GM12878 (cell line): ENCODE data around the gene MYLIP. TPM values are rescaled to one million over a fixed set of nuclear protein-coding genes. Genes with fewer than 3 reads are reported as not detected.
A peak's percentile ranks its signal among the peaks of the same experiment; 100 is the strongest.

ENCODE experiments used
- ATAC-seq: fragments of 200-7000 bp; cut with Tn5 transposase; 3 replicates; pipeline ENCODE4 v1.9.1; 2020; ENCODE audit warnings: mild to moderate bottlenecking, moderate library complexity
- BruUV-seq: library from RNA; stranded (reverse); fragments of 400-500 nt; replicated peaks from 2 replicates; lab custom pipeline; 2021; lab: Mats Ljungman, UMichigan
- CTCF ChIA-PET: fragments of 300-600 bp; sonication (Branson Sonifier 250); formaldehyde crosslinking; extraction: SDS; loops from one replicate; lab custom pipeline; 2021; ENCODE audit warnings: inconsistent platforms; lab: Yijun Ruan, JAX
- POLR2A ChIA-PET: fragments of 350-600 bp; formaldehyde crosslinking; extraction: SDS; loops from one replicate; lab custom pipeline; 2021; ENCODE audit warnings: inconsistent platforms; lab: Charles Lee
- RAD21 ChIA-PET: fragments of 300-600 bp; sonication (Branson Sonifier 250); formaldehyde crosslinking; loops from one replicate; lab custom pipeline; 2023; ENCODE audit warnings: antibody characterized with exemption; ENCODE audit not compliant: unreplicated experiment; lab: Charles Lee
- SMC1A ChIA-PET: fragments of 300-600 bp; sonication (Branson Sonifier 250); formaldehyde crosslinking; loops from one replicate; lab custom pipeline; 2023; ENCODE audit not compliant: unreplicated experiment, uncharacterized antibody; lab: Charles Lee
- DNase-seq: peaks from one replicate; pipeline ENCODE4 v3.0.0-alpha.2; 2011; ENCODE audit warnings: low read depth, low spot score
- FAIRE-seq: peaks from 3 replicates; lab custom pipeline; 2011; peaks lifted over from hg19 to GRCh38; lab: Jason Lieb, UNC
- H2AFZ ChIP-seq: 2 replicates; pipeline ENCODE4 v1.6.0; 2011; ENCODE audit warnings: low read depth, low read length, control low read depth; ENCODE audit not compliant: control insufficient read depth
- H3K27ac ChIP-seq: 2 replicates; pipeline ENCODE4 v1.5.1; 2011; ENCODE audit warnings: control low read depth; ENCODE audit not compliant: control insufficient read depth, insufficient read depth
- H3K27me3 ChIP-seq, 2 experiments: replicated peaks in 1 of 2; 2 replicates each; pipeline versions ENCODE4 v1.6.0 to v1.6.1; 2011; ENCODE audit warnings: low read length in 1 of 2; ENCODE audit not compliant: control insufficient read depth in 2 of 2, insufficient read depth in 2 of 2
- H3K36me3 ChIP-seq, 2 experiments: 2 replicates each; pipeline ENCODE4 v1.5.1; 2011; ENCODE audit warnings: low read length in 1 of 2; ENCODE audit not compliant: control insufficient read depth in 2 of 2, insufficient read depth in 2 of 2
- H3K4me1 ChIP-seq: 2 replicates; pipeline ENCODE4 v1.6.1; 2011; ENCODE audit warnings: mild to moderate bottlenecking, low read length, moderate library complexity, mixed read lengths; ENCODE audit not compliant: control insufficient read depth, insufficient read depth
- H3K4me2 ChIP-seq: 2 replicates; pipeline ENCODE4 v1.6.0; 2011; ENCODE audit warnings: control low read depth; ENCODE audit not compliant: control insufficient read depth, insufficient read depth
- H3K4me3 ChIP-seq: fragments of 200-600 bp; sonication (generic); 2 replicates; pipeline ENCODE4 v1.5.1; 2016
- H3K79me2 ChIP-seq: 2 replicates; pipeline ENCODE4 v1.6.0; 2011; ENCODE audit warnings: low read length; ENCODE audit not compliant: control insufficient read depth, insufficient read depth
- H3K9ac ChIP-seq: 2 replicates; pipeline ENCODE4 v1.8.0; 2011; ENCODE audit warnings: low read length, control low read depth, mixed read lengths; ENCODE audit not compliant: control insufficient read depth, insufficient read depth
- H3K9me3 ChIP-seq: replicated peaks from 3 replicates; pipeline ENCODE4 v1.5.1; 2011; ENCODE audit warnings: mild to moderate bottlenecking, low read length; ENCODE audit not compliant: control insufficient read depth, insufficient read depth
- H4K20me1 ChIP-seq: 2 replicates; pipeline ENCODE4 v1.6.0; 2011; ENCODE audit not compliant: control insufficient read depth, insufficient read depth
- DPF2 ChIP-seq: fragments of 450-650 bp; IDR thresholded peaks from 2 replicates; pipeline ENCODE4 v1.6.1; 2017; ENCODE audit warnings: mild to moderate bottlenecking
- IKZF2 ChIP-seq, 2 experiments: fragments of 450-650 bp; IDR thresholded peaks; 2 replicates each; pipeline ENCODE4 v1.6.1; 2017; ENCODE audit warnings: mild to moderate bottlenecking in 2 of 2, moderate library complexity in 2 of 2
- IRF4 ChIP-seq: IDR thresholded peaks from 2 replicates; pipeline ENCODE4 v1.6.1; 2011; ENCODE audit warnings: low read depth, low read length
- JUNB ChIP-seq: IDR thresholded peaks from 2 replicates; pipeline ENCODE4 v1.6.1; 2016; ENCODE audit warnings: antibody characterized with exemption, mild to moderate bottlenecking
- NRF1 ChIP-seq: conservative IDR thresholded peaks from 2 replicates; pipeline ENCODE4 v1.6.1; 2011; ENCODE audit warnings: mild to moderate bottlenecking, low read depth, low read length, improper control_type of control experiment
- RUNX3 ChIP-seq: IDR thresholded peaks from 2 replicates; pipeline ENCODE4 v1.6.1; 2012; ENCODE audit warnings: low read length, inconsistent platforms
- SMAD1 ChIP-seq: fragments of 450-650 bp; IDR thresholded peaks from 2 replicates; pipeline ENCODE4 v1.6.1; 2018; ENCODE audit warnings: mild to moderate bottlenecking, low read depth; ENCODE audit not compliant: partially characterized antibody
- SPI1 ChIP-seq: IDR thresholded peaks from 2 replicates; pipeline ENCODE4 v1.6.1; 2011; ENCODE audit warnings: low read depth, mild to moderate bottlenecking, low read length, moderate library complexity, borderline replicate concordance; ENCODE audit not compliant: insufficient read depth
- SUZ12 ChIP-seq: fragments of 200-600 bp; sonication (generic); IDR thresholded peaks from one replicate; pipeline ENCODE4 v1.6.1; 2018; ENCODE audit warnings: antibody characterized with exemption, mild to moderate bottlenecking; ENCODE audit not compliant: unreplicated experiment
- ZNF24 ChIP-seq: fragments of 450-650 bp; IDR thresholded peaks from 2 replicates; pipeline ENCODE4 v1.6.1; 2017; ENCODE audit warnings: antibody characterized with exemption, mild to moderate bottlenecking
- ZNF622 ChIP-seq: fragments of 450-650 bp; IDR thresholded peaks from 2 replicates; pipeline ENCODE4 v1.6.1; 2017; ENCODE audit warnings: mild to moderate bottlenecking, inconsistent platforms
- WGBS: methylation state at CpG from one replicate; pipeline ENCODE4 v1.1.6; 2016; ENCODE audit warnings: low lambda C conversion rate; ENCODE audit not compliant: insufficient replicate concordance, insufficient coverage; ENCODE audit errors: missing lambda C conversion rate; 5-methylcytosine and 5-hydroxymethylcytosine counted together
- in situ Hi-C: fragments of 300-500 bp; cut with MboI; formaldehyde crosslinking; loops from 9 replicates; pipeline ENCODE4 v1.14.3; 2018; ENCODE audit warnings: mixed read lengths
- intact Hi-C: fragments of 100-400 bp; cut with micrococcal nuclease; formaldehyde crosslinking; loops from one replicate; pipeline ENCODE4 v1.14.2; 2022; ENCODE audit not compliant: unreplicated experiment
- polyA plus RNA-seq, 11 experiments: library from polyadenylated mRNA; depleted of rRNA in 4 of 11; unstranded in 6 of 11; stranded (reverse) in 5 of 11; fragments of >200 nt; fragmentation: Nextera tagmentation in 4 of 11; fragmentation: Illumina TruSeq in 1 of 11; extraction: Ambion mirVana in 4 of 11; extraction: Trizol in 1 of 11; gene quantifications; 1 replicate in 1 of 11; 2 replicates in 10 of 11; pipeline versions ENCODE4 v1.2.1 to v1.2.3, GENCODE V29; 2011 to 2016; ENCODE audit warnings: inconsistent platforms in 2 of 11, missing spikeins in 2 of 11, low read depth in 1 of 11
- total RNA-seq, 4 experiments: library from RNA; depleted of rRNA in 3 of 4; stranded (reverse); fragments of >200 nt in 3 of 4; fragmentation: Illumina TruSeq in 1 of 4; extraction: Trizol in 1 of 4; gene quantifications; 2 replicates each; pipeline versions ENCODE4 v1.2.1 to v1.2.3, GENCODE V29; 2013 to 2021
- TF ChIP-seq, protein P1 (sequence below): fragments of 450-650 bp; conservative IDR thresholded peaks from 2 replicates; pipeline ENCODE4 v1.6.1; 2017; ENCODE audit warnings: mild to moderate bottlenecking, moderate library complexity
- TF ChIP-seq, protein P2 (sequence below): IDR thresholded peaks from 2 replicates; pipeline ENCODE4 v1.6.1; 2011; ENCODE audit warnings: mild to moderate bottlenecking, low read depth, low read length, moderate library complexity; ENCODE audit not compliant: insufficient replicate concordance
- TF ChIP-seq, protein P3 (sequence below): fragments of 450-650 bp; IDR thresholded peaks from 2 replicates; pipeline ENCODE4 v1.6.1; 2017; ENCODE audit warnings: low read depth, mild to moderate bottlenecking, moderate library complexity
- TF ChIP-seq, protein P4 (sequence below): fragments of 150-350 bp; IDR thresholded peaks from 2 replicates; pipeline ENCODE4 v1.6.1; 2014; ENCODE audit warnings: mild to moderate bottlenecking, low read depth, low read length

The MYLIP gene
- total and polyA plus RNA-seq, 10 of the 15 experiments (the other 5 are each of a cell fraction or from before 2014, with no cell fraction given) = 5.3 to 123 (median 12.5) TPM

DNA sequence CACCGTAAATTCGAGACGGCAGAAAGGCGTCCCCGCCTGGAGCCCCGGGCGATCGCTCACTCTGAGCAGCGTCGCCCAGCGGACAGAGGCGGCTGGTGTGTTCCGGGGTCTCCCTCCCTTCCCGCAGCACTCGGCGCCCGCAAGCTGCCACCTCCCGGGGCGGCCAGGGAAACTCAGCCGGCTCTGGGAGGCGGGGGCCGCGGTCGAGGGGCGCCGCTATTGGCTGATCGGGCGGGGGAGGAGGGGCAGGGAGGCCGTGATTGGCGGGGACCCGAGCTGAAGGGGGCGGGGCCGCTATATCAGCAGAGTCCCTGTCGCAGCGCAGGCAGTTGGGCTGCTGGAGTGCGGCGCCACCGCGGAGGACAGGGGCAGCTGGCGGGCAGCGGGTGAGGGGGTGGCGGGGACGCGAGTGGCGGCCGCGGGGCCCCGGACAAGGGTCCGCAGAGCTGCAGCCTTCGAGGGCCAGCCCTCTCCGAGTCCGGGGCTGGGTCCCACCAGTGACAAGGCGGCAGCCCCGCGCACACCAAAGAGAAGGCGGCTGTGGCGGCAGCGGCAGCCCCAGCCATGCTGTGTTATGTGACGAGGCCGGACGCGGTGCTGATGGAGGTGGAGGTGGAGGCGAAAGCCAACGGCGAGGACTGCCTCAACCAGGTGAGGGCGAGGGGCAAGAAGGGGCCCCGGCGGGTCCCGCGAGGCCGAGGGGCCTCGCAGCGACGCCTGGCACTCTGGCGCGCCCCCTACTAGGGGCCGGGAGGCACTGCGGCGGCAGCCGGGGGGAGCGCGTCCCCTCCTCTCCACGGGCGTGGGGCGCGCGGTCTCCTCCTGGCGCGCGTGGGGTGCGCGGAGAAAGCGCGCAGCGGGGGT, at the start of gene MYLIP (continued):
- TF ChIP-seq, protein P1, sequence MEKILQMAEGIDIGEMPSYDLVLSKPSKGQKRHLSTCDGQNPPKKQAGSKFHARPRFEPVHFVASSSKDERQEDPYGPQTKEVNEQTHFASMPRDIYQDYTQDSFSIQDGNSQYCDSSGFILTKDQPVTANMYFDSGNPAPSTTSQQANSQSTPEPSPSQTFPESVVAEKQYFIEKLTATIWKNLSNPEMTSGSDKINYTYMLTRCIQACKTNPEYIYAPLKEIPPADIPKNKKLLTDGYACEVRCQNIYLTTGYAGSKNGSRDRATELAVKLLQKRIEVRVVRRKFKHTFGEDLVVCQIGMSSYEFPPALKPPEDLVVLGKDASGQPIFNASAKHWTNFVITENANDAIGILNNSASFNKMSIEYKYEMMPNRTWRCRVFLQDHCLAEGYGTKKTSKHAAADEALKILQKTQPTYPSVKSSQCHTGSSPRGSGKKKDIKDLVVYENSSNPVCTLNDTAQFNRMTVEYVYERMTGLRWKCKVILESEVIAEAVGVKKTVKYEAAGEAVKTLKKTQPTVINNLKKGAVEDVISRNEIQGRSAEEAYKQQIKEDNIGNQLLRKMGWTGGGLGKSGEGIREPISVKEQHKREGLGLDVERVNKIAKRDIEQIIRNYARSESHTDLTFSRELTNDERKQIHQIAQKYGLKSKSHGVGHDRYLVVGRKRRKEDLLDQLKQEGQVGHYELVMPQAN = peak; percentile 88
- no peak for TF ChIP-seq ZNF622
- peak; percentile 83 to 86 for TF ChIP-seq IKZF2 (IDR thresholded peaks at IDR 0.05)
- no peak for TF ChIP-seq IRF4
- TF ChIP-seq SUZ12 = no peak

DNA sequence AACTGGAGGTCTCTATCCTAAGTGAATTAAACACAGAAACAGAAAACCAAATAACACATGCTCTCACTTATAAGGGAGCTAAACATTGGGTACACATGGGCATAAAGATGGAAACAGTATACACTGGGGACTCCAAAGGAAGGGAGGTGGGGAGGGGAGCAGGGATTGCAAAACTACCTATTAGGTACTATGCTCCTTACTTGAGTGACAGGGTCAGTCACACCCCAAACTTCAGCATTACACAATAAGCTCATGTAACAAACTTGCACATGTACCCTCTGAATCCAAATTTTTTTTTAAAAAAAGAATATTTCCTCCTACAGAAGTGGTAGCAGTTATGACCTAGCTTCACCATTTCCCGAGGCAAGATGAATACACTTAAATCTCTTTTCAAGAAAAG, 49.5 kb upstream of the MYLIP start:
- Histone ChIP-seq H3K27ac (no peak overlapping the region), H2AFZ (no peak overlapping the region), H3K27me3 (no peaks in the 10 kb centered on the region), H3K4me1 (peaks cover 12% of the 10 kb centered on the region), H3K9me3 (no peaks in the 10 kb centered on the region), H3K9ac (no peak overlapping the region), H3K79me2 (no peaks in the 10 kb centered on the region), H3K36me3 (no peaks in the 10 kb centered on the region), H4K20me1 (no peaks in the 10 kb centered on the region), H3K4me2 (no peak overlapping the region), H3K4me3 (no peak overlapping the region)
- no TSS peak for BruUV-seq
- POLR2A ChIA-PET = interaction anchor here (0.6 to 2.1 kb wide), 4 partner anchors 8 to 118 kb away, joined by 3 to 6 read pairs (median 4); no protein-coding TSS in a partner anchor
- intact Hi-C loops (no loop called here), in situ Hi-C loops (no loop called here)
- CTCF ChIA-PET = interaction anchor here (0.6 kb wide), 1 partner anchor 51 kb away, joined by 3 read pairs; no protein-coding TSS in a partner anchor
- SMC1A ChIA-PET = interaction anchor here (0.7 to 2.2 kb wide), 8 partner anchors 8 to 303 kb away, joined by 3 to 14 read pairs (median 7); no protein-coding TSS in a partner anchor
- ATAC-seq = no peak
- 44% methylated on average over 1 of the region's 1 CpG for WGBS
- no peak for DNase-seq
- no peak for FAIRE-seq
- RAD21 ChIA-PET = interaction anchor here (1.1 kb wide), 1 partner anchor 40 kb away, joined by 3 read pairs; no protein-coding TSS in a partner anchor
- no peak for TF ChIP-seq JUNB
- no peak for TF ChIP-seq SPI1
- no peak for TF ChIP-seq ZNF24
- TF ChIP-seq DPF2 = no peak
- no peak for TF ChIP-seq SMAD1
- TF ChIP-seq RUNX3 = no peak
- TF ChIP-seq, protein P2, sequence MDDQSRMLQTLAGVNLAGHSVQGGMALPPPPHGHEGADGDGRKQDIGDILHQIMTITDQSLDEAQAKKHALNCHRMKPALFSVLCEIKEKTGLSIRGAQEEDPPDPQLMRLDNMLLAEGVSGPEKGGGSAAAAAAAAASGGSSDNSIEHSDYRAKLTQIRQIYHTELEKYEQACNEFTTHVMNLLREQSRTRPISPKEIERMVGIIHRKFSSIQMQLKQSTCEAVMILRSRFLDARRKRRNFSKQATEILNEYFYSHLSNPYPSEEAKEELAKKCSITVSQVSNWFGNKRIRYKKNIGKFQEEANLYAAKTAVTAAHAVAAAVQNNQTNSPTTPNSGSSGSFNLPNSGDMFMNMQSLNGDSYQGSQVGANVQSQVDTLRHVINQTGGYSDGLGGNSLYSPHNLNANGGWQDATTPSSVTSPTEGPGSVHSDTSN = no peak
- TF ChIP-seq, protein P3, sequence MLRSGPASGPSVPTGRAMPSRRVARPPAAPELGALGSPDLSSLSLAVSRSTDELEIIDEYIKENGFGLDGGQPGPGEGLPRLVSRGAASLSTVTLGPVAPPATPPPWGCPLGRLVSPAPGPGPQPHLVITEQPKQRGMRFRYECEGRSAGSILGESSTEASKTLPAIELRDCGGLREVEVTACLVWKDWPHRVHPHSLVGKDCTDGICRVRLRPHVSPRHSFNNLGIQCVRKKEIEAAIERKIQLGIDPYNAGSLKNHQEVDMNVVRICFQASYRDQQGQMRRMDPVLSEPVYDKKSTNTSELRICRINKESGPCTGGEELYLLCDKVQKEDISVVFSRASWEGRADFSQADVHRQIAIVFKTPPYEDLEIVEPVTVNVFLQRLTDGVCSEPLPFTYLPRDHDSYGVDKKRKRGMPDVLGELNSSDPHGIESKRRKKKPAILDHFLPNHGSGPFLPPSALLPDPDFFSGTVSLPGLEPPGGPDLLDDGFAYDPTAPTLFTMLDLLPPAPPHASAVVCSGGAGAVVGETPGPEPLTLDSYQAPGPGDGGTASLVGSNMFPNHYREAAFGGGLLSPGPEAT = no peak
- TF ChIP-seq, protein P4, sequence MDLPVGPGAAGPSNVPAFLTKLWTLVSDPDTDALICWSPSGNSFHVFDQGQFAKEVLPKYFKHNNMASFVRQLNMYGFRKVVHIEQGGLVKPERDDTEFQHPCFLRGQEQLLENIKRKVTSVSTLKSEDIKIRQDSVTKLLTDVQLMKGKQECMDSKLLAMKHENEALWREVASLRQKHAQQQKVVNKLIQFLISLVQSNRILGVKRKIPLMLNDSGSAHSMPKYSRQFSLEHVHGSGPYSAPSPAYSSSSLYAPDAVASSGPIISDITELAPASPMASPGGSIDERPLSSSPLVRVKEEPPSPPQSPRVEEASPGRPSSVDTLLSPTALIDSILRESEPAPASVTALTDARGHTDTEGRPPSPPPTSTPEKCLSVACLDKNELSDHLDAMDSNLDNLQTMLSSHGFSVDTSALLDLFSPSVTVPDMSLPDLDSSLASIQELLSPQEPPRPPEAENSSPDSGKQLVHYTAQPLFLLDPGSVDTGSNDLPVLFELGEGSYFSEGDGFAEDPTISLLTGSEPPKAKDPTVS = no peak
- TF ChIP-seq NRF1 = no peak
